ENCODE data around the gene SLC5A1. TPM values are rescaled to one million over a fixed set of nuclear protein-coding genes. Genes with fewer than 3 reads are reported as not detected.

SLC5A1 gene
- not detected in 2 replicates for total RNA-seq

DNA sequence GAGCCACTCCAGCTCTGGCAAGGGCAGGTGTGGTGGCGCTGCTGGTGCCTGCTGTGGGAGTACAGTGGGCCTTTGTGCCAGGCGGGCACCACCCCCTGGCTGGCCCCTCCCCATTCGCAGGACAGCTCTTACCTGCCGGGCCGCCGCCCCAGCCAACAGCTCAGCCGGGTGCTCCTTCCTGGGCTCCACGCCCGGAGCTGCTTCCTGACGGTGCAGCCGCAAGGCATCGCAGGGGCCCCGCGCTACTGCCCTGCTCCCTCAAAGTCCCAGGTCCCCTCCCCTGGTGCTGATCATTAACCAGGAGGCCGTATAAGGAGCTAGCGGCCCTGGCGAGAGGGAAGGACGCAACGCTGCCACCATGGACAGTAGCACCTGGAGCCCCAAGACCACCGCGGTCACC lies at the start of gene SLC5A1:
Gene SLC5A1 (plus strand): TSS at position 338 of the 400 bp plus-strand sequence. CDS start 21 bp downstream, at position 359.

DNA sequence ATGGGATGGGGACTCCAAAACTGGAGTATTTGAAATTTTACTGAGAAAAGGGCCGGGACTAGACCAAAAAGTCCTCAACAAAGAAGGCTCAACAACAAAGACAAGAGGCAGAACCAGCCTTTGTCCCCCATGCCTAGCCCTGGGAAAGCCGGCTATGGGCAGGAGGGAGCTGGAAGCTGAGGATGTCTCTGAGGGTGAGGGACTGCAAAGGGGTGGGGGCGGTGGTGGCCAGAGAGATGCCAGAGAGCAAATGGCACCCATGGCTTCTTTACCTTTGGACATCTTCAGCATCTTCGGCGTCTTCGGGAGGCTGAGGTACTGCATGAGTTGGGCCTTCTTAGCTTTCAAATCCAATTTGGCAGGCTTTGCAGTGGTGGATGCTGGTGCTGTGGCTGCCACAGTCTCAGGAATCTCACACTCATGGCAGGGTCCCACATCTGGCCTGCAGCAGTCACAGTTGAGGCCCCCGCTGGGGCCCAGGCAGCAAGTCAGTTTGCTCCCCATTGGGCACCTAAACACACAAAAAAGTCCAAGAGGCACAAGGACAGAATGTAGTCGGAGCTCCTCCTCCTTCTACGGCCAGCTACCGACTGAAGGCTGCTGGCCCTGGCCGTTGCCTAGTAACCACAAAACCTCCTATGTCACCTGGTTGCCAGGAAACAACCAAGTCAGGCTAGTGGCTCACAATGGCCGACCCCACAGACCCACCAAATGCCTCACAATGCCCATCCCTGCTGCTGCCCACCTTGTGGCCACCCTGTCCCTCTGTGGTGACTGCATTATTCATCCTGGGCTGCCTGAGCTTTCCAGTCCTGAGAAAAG lies 115.9 kb downstream of the SLC5A1 start, which contains the start of gene C22orf42:
Gene C22orf42 (minus strand): TSS at position 592 of the 822 bp plus-strand sequence. CDS start 88 bp downstream, at position 504.

Other genes with a start within 250 kb of the SLC5A1 start
- gene YWHAH, start 98.7 kb upstream of the SLC5A1 start, total RNA-seq: 222 and 226 TPM in 2 replicates
- gene C22orf42, start 116.0 kb downstream of the SLC5A1 start, total RNA-seq: not detected in 2 replicates
- gene RFPL2, start 161.8 kb downstream of the SLC5A1 start, total RNA-seq: not detected in 2 replicates
- 0.20 and 1.1 TPM in 2 replicates for gene SLC5A4, start 212.1 kb downstream of the SLC5A1 start, total RNA-seq